Mucosa of descending colon (tissue), 3 donors: ENCODE results near the gene STUM. TPM values are rescaled to one million over a fixed set of nuclear protein-coding genes. Genes with fewer than 3 reads are reported as not detected.

Experiments
- ATAC-seq: fragments of 200-7000 bp; cut with Tn5 transposase; one replicate; pipeline ENCODE4 v1.9.1; 2020; ENCODE audit warnings: mild to moderate bottlenecking, moderate library complexity
- DNase-seq, 3 donors: peaks; one replicate each; pipeline ENCODE4 v3.0.0-alpha.2; 2020
- H3K36me3 ChIP-seq: fragments of 200-600 bp; one replicate; pipeline ENCODE4 v1.8.0; 2021; ENCODE audit warnings: low read depth, mild to moderate bottlenecking
- H3K4me1 ChIP-seq: fragments of 200-600 bp; one replicate; pipeline ENCODE4 v1.8.0; 2021; ENCODE audit warnings: low read depth, mild to moderate bottlenecking
- H3K4me3 ChIP-seq: fragments of 200-600 bp; one replicate; pipeline ENCODE4 v1.8.0; 2021; ENCODE audit warnings: mild to moderate bottlenecking
- H3K9me3 ChIP-seq: fragments of 200-600 bp; one replicate; pipeline ENCODE4 v1.8.0; 2021; ENCODE audit warnings: mild to moderate bottlenecking
- intact Hi-C, 2 donors: fragments of 100-400 bp; cut with DNase I in 1 of 2; cut with micrococcal nuclease in 1 of 2; formaldehyde crosslinking; loops; one replicate each; pipeline versions ENCODE4 v1.11.0 to v1.11.1; 2022; cut with DNase I, micrococcal nuclease
- total RNA-seq, 3 donors: library from RNA; stranded (reverse); fragmentation: NEBNext Ultra II Directional in 2 of 3; extraction: Animal tissue kit (Norgen Biotek cat#: 25700) in 2 of 3; gene quantifications; one replicate each; pipeline versions ENCODE4 v1.2.1 to v1.2.4, GENCODE V29; 2021 to 2023
- TF ChIP-seq, protein P1 (sequence below): fragments of 200-600 bp; IDR thresholded peaks from one replicate; pipeline ENCODE4 v1.8.0; 2022; ENCODE audit warnings: antibody characterized with exemption, mild to moderate bottlenecking
- donor health status: DM: no; HTN: no; CAD: no; lungs with moderate emphysema.
- donor health status: DM: no; HTN: no; CAD: no.
- donor health status: DM: no; HTN: yes; CAD: no.

STUM gene
- total RNA-seq, 3 donors from 2014 or later, result 1.2 to 18.4 (median 4.9) TPM

- H3K4me3 ChIP-seq, result no peak overlapping the region
- no peak for ATAC-seq
- DNase-seq, result no peak
- intact Hi-C loops, result loop anchor here (10.0 kb wide), 2 partner anchors 106 to 1276 kb away; no protein-coding TSS in a partner anchor
- no peaks in the 10 kb centered on the region for H3K36me3 ChIP-seq
- no peaks in the 10 kb centered on the region for H3K9me3 ChIP-seq
- H3K4me1 ChIP-seq, result no peaks in the 10 kb centered on the region
- TF ChIP-seq, protein P1, sequence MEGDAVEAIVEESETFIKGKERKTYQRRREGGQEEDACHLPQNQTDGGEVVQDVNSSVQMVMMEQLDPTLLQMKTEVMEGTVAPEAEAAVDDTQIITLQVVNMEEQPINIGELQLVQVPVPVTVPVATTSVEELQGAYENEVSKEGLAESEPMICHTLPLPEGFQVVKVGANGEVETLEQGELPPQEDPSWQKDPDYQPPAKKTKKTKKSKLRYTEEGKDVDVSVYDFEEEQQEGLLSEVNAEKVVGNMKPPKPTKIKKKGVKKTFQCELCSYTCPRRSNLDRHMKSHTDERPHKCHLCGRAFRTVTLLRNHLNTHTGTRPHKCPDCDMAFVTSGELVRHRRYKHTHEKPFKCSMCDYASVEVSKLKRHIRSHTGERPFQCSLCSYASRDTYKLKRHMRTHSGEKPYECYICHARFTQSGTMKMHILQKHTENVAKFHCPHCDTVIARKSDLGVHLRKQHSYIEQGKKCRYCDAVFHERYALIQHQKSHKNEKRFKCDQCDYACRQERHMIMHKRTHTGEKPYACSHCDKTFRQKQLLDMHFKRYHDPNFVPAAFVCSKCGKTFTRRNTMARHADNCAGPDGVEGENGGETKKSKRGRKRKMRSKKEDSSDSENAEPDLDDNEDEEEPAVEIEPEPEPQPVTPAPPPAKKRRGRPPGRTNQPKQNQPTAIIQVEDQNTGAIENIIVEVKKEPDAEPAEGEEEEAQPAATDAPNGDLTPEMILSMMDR, result no peak
Observed at GRCh38 chr1:226530591-226530990, 18.0 kb upstream of the STUM start.

DNA sequence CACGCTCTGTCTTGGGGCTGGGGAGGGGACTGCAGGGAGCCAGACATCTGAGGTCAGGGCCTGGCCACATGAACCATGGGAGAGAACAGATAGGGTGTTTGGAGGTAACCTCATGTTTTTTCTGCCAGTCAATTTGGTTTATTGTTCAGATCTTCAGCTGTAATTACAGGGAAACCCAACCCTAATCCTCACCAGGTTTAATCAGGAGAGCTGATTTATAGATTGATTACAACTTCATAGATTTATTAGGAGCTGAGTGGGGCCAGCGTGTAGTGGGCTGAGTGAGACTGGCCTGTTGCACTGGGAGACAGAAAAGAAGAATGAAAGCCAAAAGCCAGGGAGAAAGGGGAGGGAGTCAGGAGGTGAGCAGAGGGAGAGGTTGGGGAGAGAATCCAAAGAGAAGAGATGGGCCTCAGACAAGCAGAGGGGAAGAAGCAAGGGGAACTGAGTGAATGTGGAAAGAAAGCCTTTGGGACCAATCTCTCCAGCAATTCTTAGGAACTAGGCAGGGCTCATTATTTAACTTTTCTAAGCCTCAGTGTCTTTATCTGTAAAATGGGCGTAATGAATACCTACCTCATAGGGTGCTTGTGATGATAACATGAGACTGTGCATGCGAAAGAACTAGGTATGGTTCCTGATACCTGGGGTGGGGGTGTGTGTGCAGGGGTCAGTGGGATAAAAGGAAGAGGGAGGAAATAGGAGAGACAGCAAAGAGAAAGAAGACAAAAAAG, 17.0 kb upstream of the STUM start:
- no peak overlapping the region for H3K4me3 ChIP-seq
- intact Hi-C loops, result loop anchor here (10.0 kb wide), 2 partner anchors 107 to 1277 kb away; no protein-coding TSS in a partner anchor
- TF ChIP-seq, protein P1, result no peak
- no peaks in the 10 kb centered on the region for H3K9me3 ChIP-seq
- ATAC-seq (no peak), DNase-seq (no peak)
- H3K4me1 ChIP-seq, result no peaks in the 10 kb centered on the region
- H3K36me3 ChIP-seq, result no peaks in the 10 kb centered on the region

- no peaks in the 10 kb centered on the region for H3K9me3 ChIP-seq
- intact Hi-C loops, result loop anchor here (10.0 kb wide), 2 partner anchors 108 to 1278 kb away; no protein-coding TSS in a partner anchor
- no peak for ATAC-seq
- TF ChIP-seq, protein P1, result no peak
- no peak overlapping the region for H3K4me3 ChIP-seq
- H3K4me1 ChIP-seq, result no peaks in the 10 kb centered on the region
- H3K36me3 ChIP-seq, result no peaks in the 10 kb centered on the region
- no peak for DNase-seq
Observed at GRCh38 chr1:226532553-226532952, 16.0 kb upstream of the STUM start.

GRCh38 chr1:226533220-226533619, 15.3 kb upstream of the STUM start:
- Histone ChIP-seq H3K4me3 (no peak overlapping the region), H3K4me1 (no peaks in the 10 kb centered on the region), H3K9me3 (no peaks in the 10 kb centered on the region), H3K36me3 (no peaks in the 10 kb centered on the region)
- peak; percentile 30 for ATAC-seq
- intact Hi-C loops, result loop anchor here (10.0 kb wide), 2 partner anchors 108 to 1278 kb away; no protein-coding TSS in a partner anchor
- no peak for DNase-seq
- TF ChIP-seq, protein P1, result no peak

DNA sequence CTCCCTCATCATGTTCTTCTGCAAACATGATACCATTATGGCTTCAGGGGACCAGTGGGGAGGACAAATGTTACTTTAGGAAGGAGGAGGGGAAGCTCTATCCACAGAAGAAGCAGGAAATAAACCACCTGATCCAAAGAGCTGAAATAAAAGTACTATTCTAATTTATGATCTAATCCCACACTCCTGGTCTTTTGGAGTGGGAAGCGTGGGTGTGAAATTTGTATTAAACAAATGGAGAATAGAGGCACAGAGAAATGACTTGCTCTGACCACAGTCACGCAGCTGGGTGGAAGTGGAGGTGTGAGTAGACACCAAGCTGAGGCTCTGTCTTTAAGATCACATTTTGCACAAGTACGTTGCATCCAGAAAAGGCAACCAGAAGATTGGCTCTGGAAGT, 14.5 kb upstream of the STUM start:
- no peak for DNase-seq
- Histone ChIP-seq H3K4me1 (no peaks in the 10 kb centered on the region), H3K4me3 (no peak overlapping the region), H3K36me3 (no peaks in the 10 kb centered on the region), H3K9me3 (no peaks in the 10 kb centered on the region)
- TF ChIP-seq, protein P1, result no peak
- no peak for ATAC-seq
- intact Hi-C loops, result loop anchor here (10.0 kb wide), 2 partner anchors 109 to 1279 kb away; no protein-coding TSS in a partner anchor
